GM23248 (cell line): Measurements from ENCODE around the gene KCNK17. TPM values are rescaled to one million over a fixed set of nuclear protein-coding genes. Genes with fewer than 3 reads are reported as not detected.

Experiments
- DNase-seq: peaks from one replicate; pipeline ENCODE4 v3.0.0-alpha.2; 2015
- H2AFZ ChIP-seq: fragments of 200-600 bp; sonication (generic); 2 replicates; pipeline ENCODE4 v1.6.1; 2016; ENCODE audit warnings: antibody characterized with exemption
- H3F3A ChIP-seq: fragments of 200-600 bp; sonication (generic); 2 replicates; pipeline ENCODE4 v1.6.1; 2016; ENCODE audit warnings: mild to moderate bottlenecking, antibody characterized with exemption, mixed run types; ENCODE audit not compliant: insufficient read depth
- H3K27ac ChIP-seq: fragments of 200-600 bp; sonication (generic); 2 replicates; pipeline ENCODE4 v1.5.1; 2016; ENCODE audit warnings: mild to moderate bottlenecking
- H3K27me3 ChIP-seq: fragments of 200-600 bp; sonication (generic); replicated peaks from 2 replicates; pipeline ENCODE4 v1.6.1; 2016; ENCODE audit warnings: mild to moderate bottlenecking; ENCODE audit not compliant: insufficient read depth
- H3K36me3 ChIP-seq: fragments of 200-600 bp; sonication (generic); 2 replicates; pipeline ENCODE4 v1.6.1; 2016; ENCODE audit warnings: low read depth, mild to moderate bottlenecking
- H3K4me1 ChIP-seq: fragments of 200-600 bp; sonication (generic); 2 replicates; pipeline ENCODE4 v1.6.1; 2016; ENCODE audit warnings: mild to moderate bottlenecking; ENCODE audit not compliant: insufficient read depth
- H3K4me2 ChIP-seq: fragments of 200-600 bp; sonication (generic); one replicate; pipeline ENCODE4 v1.6.1; 2016; ENCODE audit warnings: mild to moderate bottlenecking; ENCODE audit not compliant: unreplicated experiment
- H3K4me3 ChIP-seq: fragments of 200-600 bp; sonication (generic); 2 replicates; pipeline ENCODE4 v1.5.1; 2016; ENCODE audit warnings: mild to moderate bottlenecking
- H3K79me2 ChIP-seq: fragments of 200-600 bp; sonication (generic); 2 replicates; pipeline ENCODE4 v1.6.1; 2016; ENCODE audit warnings: mild to moderate bottlenecking; ENCODE audit not compliant: insufficient read depth
- H3K9ac ChIP-seq: fragments of 200-600 bp; sonication (generic); 2 replicates; pipeline ENCODE4 v1.6.1; 2016; ENCODE audit warnings: mild to moderate bottlenecking
- H3K9me2 ChIP-seq: fragments of 200-600 bp; sonication (generic); 2 replicates; pipeline ENCODE4 v1.6.1; 2016; ENCODE audit warnings: mixed run types, mild to moderate bottlenecking, moderate library complexity; ENCODE audit not compliant: insufficient read depth
- H3K9me3 ChIP-seq: fragments of 200-600 bp; sonication (generic); one replicate; pipeline ENCODE4 v1.6.1; 2017; ENCODE audit warnings: low read depth
- H4K20me1 ChIP-seq: fragments of 200-600 bp; sonication (generic); 2 replicates; pipeline ENCODE4 v1.6.0; 2016; ENCODE audit not compliant: insufficient read depth
- EZH2 ChIP-seq: fragments of 200-600 bp; sonication (generic); IDR thresholded peaks from 2 replicates; pipeline ENCODE4 v1.6.1; 2018; ENCODE audit warnings: antibody characterized with exemption, mild to moderate bottlenecking; ENCODE audit not compliant: insufficient read depth, poor library complexity, severe bottlenecking
- EZH2phosphoT487 ChIP-seq: fragments of 200-600 bp; sonication (generic); IDR thresholded peaks from 2 replicates; pipeline ENCODE4 v1.6.1; 2018; ENCODE audit warnings: antibody characterized with exemption, moderate library complexity, mild to moderate bottlenecking, low read depth; ENCODE audit not compliant: insufficient read depth
- WGBS, 2 experiments: methylation state at CpG; one replicate each; pipeline ENCODE4 v1.1.6; 2015 to 2017; ENCODE audit warnings: low lambda C conversion rate in 2 of 2, low coverage in 1 of 2; ENCODE audit errors: missing lambda C conversion rate in 2 of 2; 5-methylcytosine and 5-hydroxymethylcytosine counted together
- in situ Hi-C: fragments of 300-500 bp; cut with MboI; formaldehyde crosslinking; loops from 2 replicates; pipeline ENCODE4 v1.15.0; 2020
- polyA plus RNA-seq: library from polyadenylated mRNA; unstranded; fragments of >200 nt; fragmentation: Nextera tagmentation; extraction: Ambion mirVana; gene quantifications from 2 replicates; pipeline ENCODE4 v1.2.1, GENCODE V29; 2016
- total RNA-seq: library from RNA; depleted of rRNA; stranded (reverse); fragments of >200 nt; shearing (Covaris generic); gene quantifications from 2 replicates; pipeline ENCODE4 v1.2.3, GENCODE V29; 2014

KCNK17 gene
- total and polyA plus RNA-seq, 2 experiments from 2014 or later = not detected

DNA sequence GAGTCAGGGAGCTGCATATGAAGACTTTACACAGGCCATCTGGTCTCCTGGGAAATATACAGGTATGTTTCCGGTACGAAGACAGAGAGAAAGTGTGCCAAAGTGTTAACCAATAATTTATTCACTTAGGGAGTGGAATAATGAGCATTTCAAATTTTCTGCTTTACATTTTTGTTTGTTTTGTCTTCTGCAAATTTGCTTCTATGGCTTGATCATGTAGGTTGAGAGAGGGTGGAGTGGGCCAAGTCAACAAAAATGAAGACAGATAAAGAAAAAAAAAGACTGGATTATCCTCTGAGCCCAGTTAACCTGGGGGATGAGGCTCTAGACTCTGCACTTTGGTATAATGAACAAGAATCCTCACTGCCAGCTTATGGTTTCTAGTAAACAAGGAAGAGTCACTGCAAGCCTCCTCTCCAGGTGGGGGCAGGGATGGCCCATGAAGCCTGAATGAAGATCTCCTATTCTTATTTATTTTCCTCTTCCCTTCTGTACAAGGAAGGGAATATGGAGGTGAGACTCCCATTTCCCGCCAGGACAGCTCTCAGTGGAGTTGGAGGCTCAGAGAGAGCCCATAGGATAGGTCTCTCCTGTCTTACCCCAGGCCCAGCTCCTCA lies 37.7 kb downstream of the KCNK17 start:
- no peak overlapping the region for H3K4me2 ChIP-seq
- in situ Hi-C loops = no loop called here
- H3F3A ChIP-seq = no peaks in the 10 kb centered on the region
- no peaks in the 10 kb centered on the region for H3K4me1 ChIP-seq
- 0 out of 2 replicates have a peak, but pooled peaks cover 6% of the 10 kb centered on the region for H3K27me3 ChIP-seq
- H3K4me3 ChIP-seq = no peak overlapping the region
- H3K27ac ChIP-seq = no peak overlapping the region
- no peak overlapping the region for H3K9ac ChIP-seq
- H3K79me2 ChIP-seq = no peaks in the 10 kb centered on the region
- no peak for DNase-seq
- no peaks in the 10 kb centered on the region for H3K9me2 ChIP-seq
- TF ChIP-seq EZH2 (no peak), EZH2phosphoT487 (no peak)
- no peaks in the 10 kb centered on the region for H3K9me3 ChIP-seq
- 42 to 57% methylated on average over 3 of the region's 3 CpGs for WGBS, 2 experiments
- H4K20me1 ChIP-seq = no peaks in the 10 kb centered on the region
- H2AFZ ChIP-seq = no peak overlapping the region
- no peaks in the 10 kb centered on the region for H3K36me3 ChIP-seq

DNA sequence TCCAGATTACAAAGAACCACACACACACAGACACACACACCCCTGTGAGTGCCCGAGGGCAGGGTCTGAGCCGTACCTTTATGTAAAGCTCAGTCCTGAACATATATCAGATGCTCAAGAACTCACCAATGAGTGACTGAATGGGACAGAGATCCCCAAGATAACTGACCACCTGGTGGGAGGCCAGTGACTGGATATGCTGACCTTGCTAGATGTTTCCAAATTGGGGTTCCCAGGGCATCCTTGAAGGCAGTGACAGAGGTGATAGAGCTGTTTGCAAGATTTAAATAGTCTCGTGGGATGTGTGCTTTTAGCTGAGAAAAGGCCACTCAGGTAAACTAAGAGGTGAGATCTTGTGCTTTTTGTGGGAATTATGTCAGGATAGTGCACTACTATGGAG lies 39.3 kb downstream of the KCNK17 start:
- DNase-seq = no peak
- H3K4me2 ChIP-seq = no peak overlapping the region
- in situ Hi-C loops = no loop called here
- H3K9ac ChIP-seq = no peak overlapping the region
- H3K9me3 ChIP-seq = no peaks in the 10 kb centered on the region
- no peaks in the 10 kb centered on the region for H4K20me1 ChIP-seq
- no peaks in the 10 kb centered on the region for H3K4me1 ChIP-seq
- no peak overlapping the region for H3K27ac ChIP-seq
- no peak overlapping the region for H3K4me3 ChIP-seq
- TF ChIP-seq EZH2phosphoT487 (no peak), EZH2 (no peak)
- H3K9me2 ChIP-seq = no peaks in the 10 kb centered on the region
- no peaks in the 10 kb centered on the region for H3K79me2 ChIP-seq
- no peaks in the 10 kb centered on the region for H3K36me3 ChIP-seq
- H2AFZ ChIP-seq = no peak overlapping the region
- H3F3A ChIP-seq = no peaks in the 10 kb centered on the region
- 41 to 44% methylated on average over 3 of the region's 3 CpGs for whole genome bisulfite sequencing, 2 experiments
- 0 out of 2 replicates have a peak, but pooled peaks cover 6% of the 10 kb centered on the region for H3K27me3 ChIP-seq

DNA sequence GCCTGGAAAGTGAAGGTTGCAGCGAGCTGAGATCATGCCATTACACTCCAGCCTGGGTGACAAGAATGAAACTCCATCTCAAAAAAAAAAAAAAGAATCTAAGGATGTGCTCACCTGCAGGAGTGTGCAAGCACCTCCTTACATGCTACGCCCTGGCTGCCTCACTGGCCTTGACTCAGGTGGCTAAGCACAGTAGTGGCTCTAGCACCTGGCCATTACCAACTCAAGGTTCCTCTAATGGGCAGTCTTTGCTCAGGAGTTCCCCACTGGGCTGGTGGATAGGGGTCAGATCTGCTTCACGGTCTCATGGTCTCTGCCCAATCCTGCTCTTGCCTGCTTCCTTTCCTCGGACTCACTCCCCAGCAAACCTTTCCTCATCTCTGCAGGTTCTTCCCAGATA lies 39.7 kb downstream of the KCNK17 start:
- in situ Hi-C loops = no loop called here
- H3K36me3 ChIP-seq = no peaks in the 10 kb centered on the region
- DNase-seq = no peak
- H3K4me1 ChIP-seq = no peaks in the 10 kb centered on the region
- H2AFZ ChIP-seq = no peak overlapping the region
- no peak overlapping the region for H3K9ac ChIP-seq
- no peaks in the 10 kb centered on the region for H3K9me2 ChIP-seq
- H3K27me3 ChIP-seq = 0 out of 2 replicates have a peak, but pooled peaks cover 6% of the 10 kb centered on the region
- 21 to 30% methylated on average over 3 to 4 of the region's 4 CpGs for WGBS, 2 experiments
- H3K4me3 ChIP-seq = no peak overlapping the region
- no peaks in the 10 kb centered on the region for H4K20me1 ChIP-seq
- TF ChIP-seq EZH2phosphoT487 = no peak
- TF ChIP-seq EZH2 = no peak
- H3K4me2 ChIP-seq = no peak overlapping the region
- H3F3A ChIP-seq = no peaks in the 10 kb centered on the region
- H3K27ac ChIP-seq = no peak overlapping the region
- H3K9me3 ChIP-seq = no peaks in the 10 kb centered on the region
- H3K79me2 ChIP-seq = no peaks in the 10 kb centered on the region

DNA sequence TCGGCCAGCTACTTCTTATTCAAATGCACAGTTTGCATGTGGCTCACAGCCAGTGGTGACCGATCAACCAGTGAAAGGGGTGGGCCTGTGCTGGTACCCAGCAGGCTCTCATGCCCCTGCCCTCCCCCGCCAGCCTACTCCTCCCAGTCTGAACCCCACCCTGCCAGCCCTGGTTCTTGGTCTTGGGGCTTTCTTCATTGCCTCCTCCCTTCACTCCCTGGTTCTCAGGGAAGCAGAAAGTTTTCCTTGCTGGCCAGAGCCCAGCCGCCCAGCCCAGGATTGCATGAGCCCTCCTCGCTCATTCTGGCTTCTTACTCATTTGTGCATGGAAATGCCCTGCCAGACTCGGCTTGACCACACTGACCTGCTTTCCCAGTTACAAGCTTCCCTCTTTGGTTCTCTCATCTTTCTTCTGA lies 40.8 kb downstream of the KCNK17 start:
- Histone ChIP-seq H3K4me3 (no peak overlapping the region), H2AFZ (no peak overlapping the region), H3K27me3 (0 out of 2 replicates have a peak, but pooled peaks cover 6% of the 10 kb centered on the region), H3K79me2 (no peaks in the 10 kb centered on the region), H3K27ac (no peak overlapping the region), H3K9ac (no peak overlapping the region), H4K20me1 (no peaks in the 10 kb centered on the region), H3F3A (no peaks in the 10 kb centered on the region), H3K36me3 (no peaks in the 10 kb centered on the region), H3K4me2 (no peak overlapping the region), H3K9me2 (no peaks in the 10 kb centered on the region), H3K9me3 (no peaks in the 10 kb centered on the region), H3K4me1 (no peaks in the 10 kb centered on the region)
- no peak for DNase-seq
- in situ Hi-C loops = no loop called here
- 32 to 33% methylated on average over 6 of the region's 6 CpGs for WGBS, 2 experiments
- TF ChIP-seq EZH2phosphoT487 (no peak), EZH2 (no peak)
